Stomach (tissue), 4 donors: ENCODE measurements around the gene HECTD2.
"Not testable (repeated sequence)": the region's sequence is repeated elsewhere in the genome, so short reads cannot be mapped to it uniquely, and the experiment has no call there.

Experiments
- CTCF ChIP-seq, 7 experiments: fragments of 450-650 bp in 4 of 7; fragments of 200-600 bp in 3 of 7; sonication (generic) in 3 of 7; IDR thresholded peaks; one replicate each; pipeline ENCODE4 v1.5.1; 2016 to 2019; ENCODE audit warnings: antibody characterized with exemption in 7 of 7, control low read depth in 2 of 7, mild to moderate bottlenecking in 1 of 7
- EP300 ChIP-seq: sonication (generic); formaldehyde crosslinking; IDR thresholded peaks from one replicate; pipeline ENCODE4 v1.6.1; 2017; ENCODE audit warnings: antibody characterized with exemption
- POLR2A ChIP-seq, 4 donors: fragments of 450-650 bp; IDR thresholded peaks; one replicate each; pipeline ENCODE4 v1.6.1; 2016; ENCODE audit warnings: antibody characterized with exemption in 4 of 4, control low read depth in 2 of 4, mild to moderate bottlenecking in 1 of 4, moderate library complexity in 1 of 4
- POLR2AphosphoS5 ChIP-seq, 3 donors: sonication (generic); formaldehyde crosslinking; IDR thresholded peaks; one replicate each; pipeline ENCODE4 v1.6.1; 2016; ENCODE audit warnings: antibody characterized with exemption in 3 of 3

GRCh38 chr10:91560827-91561226 lies 150.7 kb downstream of the HECTD2 start:
- not testable (repeated sequence) for TF ChIP-seq CTCF (IDR thresholded peaks at IDR 0.05); POLR2A (IDR thresholded peaks at IDR 0.05); EP300
- peak in 1 of 3 donors; percentile 16 for TF ChIP-seq POLR2AphosphoS5 (IDR thresholded peaks at IDR 0.05)
